GM12878 (cell line): Measurements from ENCODE around the gene DPP3. TPM values are rescaled to one million over a fixed set of nuclear protein-coding genes. Genes with fewer than 3 reads are reported as not detected.

Source experiments
- BMI1 ChIP-seq: fragments of 450-650 bp; IDR thresholded peaks from 2 replicates; pipeline ENCODE4 v1.6.1; 2016; ENCODE audit warnings: mild to moderate bottlenecking, moderate library complexity, borderline replicate concordance
- HDAC2 ChIP-seq: fragments of 200-600 bp; sonication (generic); IDR thresholded peaks from 2 replicates; pipeline ENCODE4 v1.6.1; 2017
- NBN ChIP-seq: fragments of 450-650 bp; IDR thresholded peaks from 2 replicates; pipeline ENCODE4 v1.6.1; 2016
- PML ChIP-seq: IDR thresholded peaks from 2 replicates; pipeline ENCODE4 v1.6.1; 2012; ENCODE audit warnings: low read length, inconsistent platforms
- RB1 ChIP-seq: fragments of 450-650 bp; formaldehyde crosslinking; IDR thresholded peaks from 2 replicates; pipeline ENCODE4 v1.6.1; 2017; ENCODE audit warnings: mild to moderate bottlenecking, borderline replicate concordance
- SMAD1 ChIP-seq: fragments of 450-650 bp; IDR thresholded peaks from 2 replicates; pipeline ENCODE4 v1.6.1; 2018; ENCODE audit warnings: mild to moderate bottlenecking, low read depth; ENCODE audit not compliant: partially characterized antibody
- YY1 ChIP-seq: IDR thresholded peaks from 2 replicates; pipeline ENCODE4 v1.6.1; 2011; ENCODE audit warnings: low read depth, mild to moderate bottlenecking, low read length
- polyA plus RNA-seq, 11 experiments: library from polyadenylated mRNA; depleted of rRNA in 4 of 11; unstranded in 6 of 11; stranded (reverse) in 5 of 11; fragments of >200 nt; fragmentation: Nextera tagmentation in 4 of 11; fragmentation: Illumina TruSeq in 1 of 11; extraction: Ambion mirVana in 4 of 11; extraction: Trizol in 1 of 11; gene quantifications; 1 replicate in 1 of 11; 2 replicates in 10 of 11; pipeline versions ENCODE4 v1.2.1 to v1.2.3, GENCODE V29; 2011 to 2016; ENCODE audit warnings: inconsistent platforms in 2 of 11, missing spikeins in 2 of 11, low read depth in 1 of 11
- total RNA-seq, 4 experiments: library from RNA; depleted of rRNA in 3 of 4; stranded (reverse); fragments of >200 nt in 3 of 4; fragmentation: Illumina TruSeq in 1 of 4; extraction: Trizol in 1 of 4; gene quantifications; 2 replicates each; pipeline versions ENCODE4 v1.2.1 to v1.2.3, GENCODE V29; 2013 to 2021
- TF ChIP-seq, protein P1 (sequence below): fragments of 450-650 bp; IDR thresholded peaks from 2 replicates; pipeline ENCODE4 v1.6.1; 2016; ENCODE audit warnings: mild to moderate bottlenecking, moderate library complexity, borderline replicate concordance
- TF ChIP-seq, protein P2 (sequence below): fragments of 450-650 bp; formaldehyde crosslinking; IDR thresholded peaks from 2 replicates; pipeline ENCODE4 v1.5.0; 2022; ENCODE audit warnings: mild to moderate bottlenecking, missing genetic modification characterization

Gene DPP3
- total and polyA plus RNA-seq, 10 of the 15 experiments (the other 5 are each of a cell fraction or from before 2014, with no cell fraction given): 6.0 to 117 (median 78.1) TPM

DNA sequence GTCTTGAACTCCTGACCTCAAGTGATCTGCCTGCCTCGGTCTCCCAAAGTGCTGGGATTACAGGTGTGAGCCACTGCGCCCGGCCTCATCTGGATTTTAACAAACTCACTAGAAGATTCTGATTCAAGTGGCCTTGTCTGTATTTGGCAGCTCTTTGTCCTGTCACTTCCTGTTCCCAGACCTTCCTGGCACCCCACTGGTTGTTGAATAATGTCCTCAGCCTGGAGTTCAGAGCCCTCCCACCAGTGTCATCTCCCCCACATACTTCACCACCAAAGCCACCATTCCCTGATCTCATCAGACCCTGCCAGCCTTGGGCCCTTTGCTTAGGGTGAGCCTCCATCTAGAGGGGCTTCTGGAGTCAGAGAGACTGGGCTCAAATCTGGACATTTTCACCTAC lies 10.2 kb upstream of the DPP3 start (continued):
- no peak for TF ChIP-seq YY1
- TF ChIP-seq PML: no peak
- no peak for TF ChIP-seq RB1
- TF ChIP-seq, protein P1, sequence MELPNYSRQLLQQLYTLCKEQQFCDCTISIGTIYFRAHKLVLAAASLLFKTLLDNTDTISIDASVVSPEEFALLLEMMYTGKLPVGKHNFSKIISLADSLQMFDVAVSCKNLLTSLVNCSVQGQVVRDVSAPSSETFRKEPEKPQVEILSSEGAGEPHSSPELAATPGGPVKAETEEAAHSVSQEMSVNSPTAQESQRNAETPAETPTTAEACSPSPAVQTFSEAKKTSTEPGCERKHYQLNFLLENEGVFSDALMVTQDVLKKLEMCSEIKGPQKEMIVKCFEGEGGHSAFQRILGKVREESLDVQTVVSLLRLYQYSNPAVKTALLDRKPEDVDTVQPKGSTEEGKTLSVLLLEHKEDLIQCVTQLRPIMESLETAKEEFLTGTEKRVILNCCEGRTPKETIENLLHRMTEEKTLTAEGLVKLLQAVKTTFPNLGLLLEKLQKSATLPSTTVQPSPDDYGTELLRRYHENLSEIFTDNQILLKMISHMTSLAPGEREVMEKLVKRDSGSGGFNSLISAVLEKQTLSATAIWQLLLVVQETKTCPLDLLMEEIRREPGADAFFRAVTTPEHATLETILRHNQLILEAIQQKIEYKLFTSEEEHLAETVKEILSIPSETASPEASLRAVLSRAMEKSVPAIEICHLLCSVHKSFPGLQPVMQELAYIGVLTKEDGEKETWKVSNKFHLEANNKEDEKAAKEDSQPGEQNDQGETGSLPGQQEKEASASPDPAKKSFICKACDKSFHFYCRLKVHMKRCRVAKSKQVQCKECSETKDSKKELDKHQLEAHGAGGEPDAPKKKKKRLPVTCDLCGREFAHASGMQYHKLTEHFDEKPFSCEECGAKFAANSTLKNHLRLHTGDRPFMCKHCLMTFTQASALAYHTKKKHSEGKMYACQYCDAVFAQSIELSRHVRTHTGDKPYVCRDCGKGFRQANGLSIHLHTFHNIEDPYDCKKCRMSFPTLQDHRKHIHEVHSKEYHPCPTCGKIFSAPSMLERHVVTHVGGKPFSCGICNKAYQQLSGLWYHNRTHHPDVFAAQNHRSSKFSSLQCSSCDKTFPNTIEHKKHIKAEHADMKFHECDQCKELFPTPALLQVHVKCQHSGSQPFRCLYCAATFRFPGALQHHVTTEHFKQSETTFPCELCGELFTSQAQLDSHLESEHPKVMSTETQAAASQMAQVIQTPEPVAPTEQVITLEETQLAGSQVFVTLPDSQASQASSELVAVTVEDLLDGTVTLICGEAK: no peak
- no peak for TF ChIP-seq BMI1
- TF ChIP-seq, protein P2, sequence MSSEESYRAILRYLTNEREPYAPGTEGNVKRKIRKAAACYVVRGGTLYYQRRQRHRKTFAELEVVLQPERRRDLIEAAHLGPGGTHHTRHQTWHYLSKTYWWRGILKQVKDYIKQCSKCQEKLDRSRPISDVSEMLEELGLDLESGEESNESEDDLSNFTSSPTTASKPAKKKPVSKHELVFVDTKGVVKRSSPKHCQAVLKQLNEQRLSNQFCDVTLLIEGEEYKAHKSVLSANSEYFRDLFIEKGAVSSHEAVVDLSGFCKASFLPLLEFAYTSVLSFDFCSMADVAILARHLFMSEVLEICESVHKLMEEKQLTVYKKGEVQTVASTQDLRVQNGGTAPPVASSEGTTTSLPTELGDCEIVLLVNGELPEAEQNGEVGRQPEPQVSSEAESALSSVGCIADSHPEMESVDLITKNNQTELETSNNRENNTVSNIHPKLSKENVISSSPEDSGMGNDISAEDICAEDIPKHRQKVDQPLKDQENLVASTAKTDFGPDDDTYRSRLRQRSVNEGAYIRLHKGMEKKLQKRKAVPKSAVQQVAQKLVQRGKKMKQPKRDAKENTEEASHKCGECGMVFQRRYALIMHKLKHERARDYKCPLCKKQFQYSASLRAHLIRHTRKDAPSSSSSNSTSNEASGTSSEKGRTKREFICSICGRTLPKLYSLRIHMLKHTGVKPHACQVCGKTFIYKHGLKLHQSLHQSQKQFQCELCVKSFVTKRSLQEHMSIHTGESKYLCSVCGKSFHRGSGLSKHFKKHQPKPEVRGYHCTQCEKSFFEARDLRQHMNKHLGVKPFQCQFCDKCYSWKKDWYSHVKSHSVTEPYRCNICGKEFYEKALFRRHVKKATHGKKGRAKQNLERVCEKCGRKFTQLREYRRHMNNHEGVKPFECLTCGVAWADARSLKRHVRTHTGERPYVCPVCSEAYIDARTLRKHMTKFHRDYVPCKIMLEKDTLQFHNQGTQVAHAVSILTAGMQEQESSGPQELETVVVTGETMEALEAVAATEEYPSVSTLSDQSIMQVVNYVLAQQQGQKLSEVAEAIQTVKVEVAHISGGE (CRISPR knock-in tag): no peak
- TF ChIP-seq HDAC2: no peak
- no peak for TF ChIP-seq SMAD1
- no peak for TF ChIP-seq NBN
